NT2/D1 (cell line): Measurements from ENCODE around the gene CTU2.

Experiments used
- SUZ12 ChIP-seq: IDR thresholded peaks from 2 replicates; pipeline ENCODE4 v1.6.1; 2011; ENCODE audit not compliant: insufficient read length, insufficient read depth; ENCODE audit errors: extremely low read depth
- YY1 ChIP-seq: IDR thresholded peaks from 2 replicates; pipeline ENCODE4 v1.6.1; 2011; ENCODE audit not compliant: insufficient read length, insufficient read depth
- ZNF274 ChIP-seq: IDR thresholded peaks from 2 replicates; pipeline ENCODE4 v1.6.1; 2011; ENCODE audit warnings: mild to moderate bottlenecking, low read depth, low read length

GRCh38 chr16:88713054-88713453 lies 6.8 kb downstream of the CTU2 start:
- TF ChIP-seq ZNF274, result no peak
- TF ChIP-seq YY1, result no peak
- TF ChIP-seq SUZ12, result no peak
